SW480 (cell line): ENCODE measurements around the gene DLG5.

Experiments
- DNase-seq: peaks from one replicate; pipeline ENCODE4 v3.0.0-alpha.2; 2016; ENCODE audit warnings: low spot score

Gene DLG5

GRCh38 chr10:77867124-77867719 lies 59.3 kb downstream of the DLG5 start:
- DNase-seq, result peak; percentile 66

- peak; percentile 59 for DNase-seq
Observed at GRCh38 chr10:77866598-77866997, 60.0 kb downstream of the DLG5 start.

GRCh38 chr10:77865580-77866324 lies 60.8 kb downstream of the DLG5 start:
- DNase-seq, result no peak

- no peak for DNase-seq
Observed at GRCh38 chr10:77864151-77864851, 62.3 kb downstream of the DLG5 start.

- no peak for DNase-seq
Observed at GRCh38 chr10:77863446-77863845, 63.1 kb downstream of the DLG5 start.

- DNase-seq, result no peak
Observed at GRCh38 chr10:77862595-77862994, 64.0 kb downstream of the DLG5 start.

GRCh38 chr10:77861366-77861765 lies 65.2 kb downstream of the DLG5 start:
- no peak for DNase-seq

GRCh38 chr10:77859865-77860282 lies 66.7 kb downstream of the DLG5 start:
- no peak for DNase-seq

- no peak for DNase-seq
Observed at GRCh38 chr10:77859200-77859864, 67.2 kb downstream of the DLG5 start.

- no peak for DNase-seq
Observed at GRCh38 chr10:77857272-77857671, 69.3 kb downstream of the DLG5 start.

- DNase-seq, result no peak
Observed at GRCh38 chr10:77856566-77856965, 70.0 kb downstream of the DLG5 start.

- no peak for DNase-seq
Observed at GRCh38 chr10:77855404-77856155, 71.0 kb downstream of the DLG5 start.

GRCh38 chr10:77854115-77854514 lies 72.4 kb downstream of the DLG5 start:
- no peak for DNase-seq

GRCh38 chr10:77853256-77853655 lies 73.3 kb downstream of the DLG5 start:
- no peak for DNase-seq

GRCh38 chr10:77850620-77851231 lies 75.8 kb downstream of the DLG5 start:
- DNase-seq, result no peak

GRCh38 chr10:77849039-77849664 lies 77.4 kb downstream of the DLG5 start:
- peak; percentile 34 for DNase-seq

- DNase-seq, result peak; percentile 35
Observed at GRCh38 chr10:77846718-77847311, 79.7 kb downstream of the DLG5 start.

- no peak for DNase-seq
Observed at GRCh38 chr10:77845451-77845850, 81.1 kb downstream of the DLG5 start.

- peak; percentile 84 for DNase-seq
Observed at GRCh38 chr10:77844713-77845445, 81.7 kb downstream of the DLG5 start.

- no peak for DNase-seq
Observed at GRCh38 chr10:77844177-77844576, 82.4 kb downstream of the DLG5 start.
